GM23338 (cell line): ENCODE results near the gene CD2BP2. TPM values are rescaled to one million over a fixed set of nuclear protein-coding genes. Genes with fewer than 3 reads are reported as not detected.

Experiments used
- ATAC-seq: fragments of 200-7000 bp; cut with Tn5 transposase; 3 replicates; pipeline ENCODE4 v1.9.1; 2020
- DNase-seq: peaks from one replicate; pipeline ENCODE4 v3.0.0-alpha.2; 2015; ENCODE audit warnings: low spot score
- H2AFZ ChIP-seq: fragments of 200-600 bp; sonication (generic); 2 replicates; pipeline ENCODE4 v1.8.0; 2016; ENCODE audit warnings: antibody characterized with exemption, mild to moderate bottlenecking, moderate library complexity
- H3F3A ChIP-seq: fragments of 200-600 bp; sonication (generic); replicated peaks from 2 replicates; pipeline ENCODE4 v1.8.0; 2017; ENCODE audit warnings: antibody characterized with exemption, mixed run types, low read depth
- H3K27ac ChIP-seq: fragments of 200-600 bp; sonication (generic); 2 replicates; pipeline ENCODE4 v1.6.1; 2016; ENCODE audit warnings: low read depth
- H3K27me3 ChIP-seq: fragments of 200-600 bp; sonication (generic); 2 replicates; pipeline ENCODE4 v1.8.0; 2016; ENCODE audit warnings: mild to moderate bottlenecking, mixed run types, moderate library complexity; ENCODE audit not compliant: insufficient read depth
- H3K36me3 ChIP-seq: fragments of 200-600 bp; sonication (generic); 2 replicates; pipeline ENCODE4 v1.8.0; 2016; ENCODE audit warnings: mild to moderate bottlenecking; ENCODE audit not compliant: insufficient read depth
- H3K4me1 ChIP-seq: fragments of 200-600 bp; sonication (generic); 2 replicates; pipeline ENCODE4 v1.8.0; 2016; ENCODE audit warnings: mild to moderate bottlenecking, moderate library complexity; ENCODE audit not compliant: insufficient read depth
- H3K4me2 ChIP-seq: fragments of 200-600 bp; sonication (generic); 2 replicates; pipeline ENCODE4 v1.7.1; 2017; ENCODE audit warnings: mixed run types
- H3K4me3 ChIP-seq: fragments of 200-600 bp; sonication (generic); 2 replicates; pipeline ENCODE4 v1.6.1; 2016; ENCODE audit warnings: mixed run types
- H3K79me2 ChIP-seq: fragments of 200-600 bp; sonication (generic); replicated peaks from 2 replicates; pipeline ENCODE4 v1.8.0; 2017; ENCODE audit warnings: mild to moderate bottlenecking; ENCODE audit not compliant: insufficient read depth
- H3K9me2 ChIP-seq: fragments of 200-600 bp; sonication (generic); 2 replicates; pipeline ENCODE4 v1.8.0; 2017; ENCODE audit not compliant: insufficient read depth
- H4K20me1 ChIP-seq: fragments of 200-600 bp; sonication (generic); replicated peaks from 2 replicates; pipeline ENCODE4 v1.8.0; 2017; ENCODE audit warnings: mild to moderate bottlenecking; ENCODE audit not compliant: insufficient read depth
- H3K27ac Mint-ChIP-seq: 2 replicates; pipeline ENCODE4 v1.8.0; 2020; ENCODE audit warnings: inconsistent platforms, mild to moderate bottlenecking, moderate library complexity, mixed read lengths
- H3K27me3 Mint-ChIP-seq: 3 replicates; pipeline ENCODE4 v1.8.0; 2022; ENCODE audit warnings: low read depth, mild to moderate bottlenecking, moderate library complexity, mixed read lengths, inconsistent platforms; ENCODE audit not compliant: insufficient read depth, poor library complexity
- H3K36me3 Mint-ChIP-seq: 3 replicates; pipeline ENCODE4 v1.8.0; 2021; ENCODE audit warnings: low read depth, mild to moderate bottlenecking, inconsistent platforms, moderate library complexity, mixed read lengths
- H3K4me1 Mint-ChIP-seq: 3 replicates; pipeline ENCODE4 v1.8.0; 2020; ENCODE audit warnings: mild to moderate bottlenecking, inconsistent platforms, mixed read lengths
- H3K4me3 Mint-ChIP-seq: 3 replicates; pipeline ENCODE4 v1.8.0; 2021; ENCODE audit warnings: moderate library complexity, mild to moderate bottlenecking, inconsistent platforms, mixed read lengths
- H3K9me3 Mint-ChIP-seq: 3 replicates; pipeline ENCODE4 v1.8.0; 2020; ENCODE audit warnings: moderate library complexity, mild to moderate bottlenecking, inconsistent platforms, mixed read lengths
- CREB1 ChIP-seq: fragments of 250-450 bp; sonication (Bioruptor Pico); IDR thresholded peaks from 2 replicates; pipeline ENCODE4 v1.5.0; 2020; ENCODE audit warnings: low read depth, mild to moderate bottlenecking, moderate library complexity
- EZH2 ChIP-seq: fragments of 200-600 bp; sonication (generic); IDR thresholded peaks from one replicate; pipeline ENCODE4 v1.8.0; 2017; ENCODE audit warnings: antibody characterized with exemption, mild to moderate bottlenecking, low read depth; ENCODE audit not compliant: unreplicated experiment
- EZH2phosphoT487 ChIP-seq: fragments of 200-600 bp; sonication (generic); IDR thresholded peaks from one replicate; pipeline ENCODE4 v1.8.1; 2018; ENCODE audit warnings: antibody characterized with exemption; ENCODE audit not compliant: unreplicated experiment
- JUNB ChIP-seq: IDR thresholded peaks from one replicate; pipeline ENCODE4 v1.6.1; 2016; ENCODE audit warnings: antibody characterized with exemption; ENCODE audit not compliant: unreplicated experiment
- NANOG ChIP-seq: IDR thresholded peaks from 2 replicates; pipeline ENCODE4 v1.6.1; 2016; ENCODE audit warnings: antibody characterized with exemption, borderline replicate concordance
- POLR2AphosphoS5 ChIP-seq: IDR thresholded peaks from 2 replicates; pipeline ENCODE4 v1.6.1; 2016; ENCODE audit warnings: antibody characterized with exemption, low read depth
- ZNF114 ChIP-seq: fragments of 250-450 bp; sonication (Bioruptor Pico); IDR thresholded peaks from 2 replicates; pipeline ENCODE4 v1.5.0; 2020; ENCODE audit warnings: mild to moderate bottlenecking, moderate library complexity
- ZNF331 ChIP-seq: fragments of 250-450 bp; sonication (Bioruptor Pico); IDR thresholded peaks from 2 replicates; pipeline ENCODE4 v1.5.0; 2020; ENCODE audit warnings: low read depth, mild to moderate bottlenecking, moderate library complexity
- polyA plus RNA-seq: library from polyadenylated mRNA; unstranded; fragments of >200 nt; fragmentation: Nextera tagmentation; extraction: Ambion mirVana; gene quantifications from 2 replicates; pipeline ENCODE4 v1.2.1, GENCODE V29; 2016
- total RNA-seq: library from RNA; depleted of rRNA; stranded (reverse); fragments of >200 nt; shearing (Covaris generic); gene quantifications from 2 replicates; pipeline ENCODE4 v1.2.3, GENCODE V29; 2014
- TF ChIP-seq, protein P1 (sequence below), 2 experiments: fragments of 200-600 bp in 1 of 2; sonication (generic) in 1 of 2; conservative IDR thresholded peaks; 2 replicates each; pipeline versions ENCODE4 v1.5.1 to v1.6.1; 2016 to 2017; ENCODE audit warnings: antibody characterized with exemption in 2 of 2, low read depth in 2 of 2, mild to moderate bottlenecking in 2 of 2, moderate library complexity in 1 of 2
- TF ChIP-seq, protein P2 (sequence below): IDR thresholded peaks from 2 replicates; pipeline ENCODE4 v1.6.1; 2016; ENCODE audit warnings: antibody characterized with exemption
- TF ChIP-seq, protein P3 (sequence below): IDR thresholded peaks from one replicate; pipeline ENCODE4 v1.6.1; 2018; ENCODE audit warnings: antibody characterized with exemption; ENCODE audit not compliant: unreplicated experiment

Gene CD2BP2
- total and polyA plus RNA-seq, 2 experiments from 2014 or later = 23.1 to 38.7 TPM

DNA sequence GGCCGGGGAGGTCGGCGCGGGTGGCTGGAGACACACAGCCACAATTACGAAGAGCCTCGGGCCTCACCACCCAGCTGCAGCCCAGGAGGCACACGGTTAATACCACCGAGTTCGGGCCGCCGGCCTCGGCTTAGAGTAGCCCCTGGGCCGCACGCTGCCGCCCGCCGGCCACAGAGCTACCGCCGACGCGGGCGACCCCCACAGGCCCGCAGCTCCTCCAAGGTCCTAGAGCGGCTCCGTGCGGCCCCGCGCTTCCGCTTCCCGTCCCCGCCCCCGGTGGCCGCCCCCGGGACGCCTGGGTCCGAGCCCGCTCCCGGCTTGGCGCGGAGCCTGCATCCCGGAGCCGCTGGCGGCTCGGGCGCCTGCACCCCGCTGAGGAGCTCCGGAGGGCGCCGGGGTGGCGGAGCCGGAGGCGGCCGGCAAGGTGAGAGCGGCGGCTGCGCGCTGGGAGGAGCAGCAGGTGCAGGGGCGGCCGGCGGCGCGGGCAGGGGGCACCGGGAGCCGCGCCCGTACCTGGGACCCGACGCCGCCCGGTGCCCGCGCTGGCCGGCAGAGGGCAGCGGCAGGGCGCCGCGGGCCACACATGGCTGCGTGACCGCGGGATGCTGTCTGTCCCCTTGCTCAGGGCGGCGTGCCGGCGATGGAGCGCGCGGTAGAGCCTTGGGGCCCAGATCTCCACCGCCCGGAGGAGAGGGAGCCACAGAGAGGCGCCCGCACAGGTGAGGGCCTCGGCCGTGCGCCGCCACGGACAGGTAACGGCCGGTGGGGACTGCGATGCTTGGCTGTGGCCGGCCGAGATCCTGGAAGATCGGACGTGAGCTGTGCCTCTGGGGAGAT, 40.3 kb upstream of the CD2BP2 start, which contains the start of gene ZNF48:
Gene ZNF48 (plus strand): TSS at position 266 of the 837 bp plus-strand sequence. CDS start 375 bp downstream, at position 641.
- peak within 1 kb of the TSS; percentile 90 for H3K4me3 Mint-ChIP-seq
- Histone ChIP-seq H4K20me1 (peaks cover 15% of the 10 kb centered on the region; the same call in 1 of the 2 replicates), H3K36me3 (peaks cover 9% of the 10 kb centered on the region; the same call in 1 of the 2 replicates), H3K4me3 (peak within 1 kb of the TSS; percentile 96), H3K4me2 (peak within 1 kb of the TSS; percentile 94), H3K4me1 (peaks cover 33% of the 10 kb centered on the region), H3K27me3 (no peaks in the 10 kb centered on the region), H3K79me2 (peaks cover 20% of the 10 kb centered on the region), H3K9me2 (no peaks in the 10 kb centered on the region), H3K27ac (peak within 1 kb of the TSS; percentile 97), H3F3A (peaks cover 45% of the 10 kb centered on the region), H2AFZ (peak within 1 kb of the TSS; percentile 90)
- peak; percentile 73 for TF ChIP-seq CREB1 (CRISPR knock-in tag)
- TF ChIP-seq ZNF114 = no peak
- TF ChIP-seq, protein P1, sequence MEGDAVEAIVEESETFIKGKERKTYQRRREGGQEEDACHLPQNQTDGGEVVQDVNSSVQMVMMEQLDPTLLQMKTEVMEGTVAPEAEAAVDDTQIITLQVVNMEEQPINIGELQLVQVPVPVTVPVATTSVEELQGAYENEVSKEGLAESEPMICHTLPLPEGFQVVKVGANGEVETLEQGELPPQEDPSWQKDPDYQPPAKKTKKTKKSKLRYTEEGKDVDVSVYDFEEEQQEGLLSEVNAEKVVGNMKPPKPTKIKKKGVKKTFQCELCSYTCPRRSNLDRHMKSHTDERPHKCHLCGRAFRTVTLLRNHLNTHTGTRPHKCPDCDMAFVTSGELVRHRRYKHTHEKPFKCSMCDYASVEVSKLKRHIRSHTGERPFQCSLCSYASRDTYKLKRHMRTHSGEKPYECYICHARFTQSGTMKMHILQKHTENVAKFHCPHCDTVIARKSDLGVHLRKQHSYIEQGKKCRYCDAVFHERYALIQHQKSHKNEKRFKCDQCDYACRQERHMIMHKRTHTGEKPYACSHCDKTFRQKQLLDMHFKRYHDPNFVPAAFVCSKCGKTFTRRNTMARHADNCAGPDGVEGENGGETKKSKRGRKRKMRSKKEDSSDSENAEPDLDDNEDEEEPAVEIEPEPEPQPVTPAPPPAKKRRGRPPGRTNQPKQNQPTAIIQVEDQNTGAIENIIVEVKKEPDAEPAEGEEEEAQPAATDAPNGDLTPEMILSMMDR (conservative IDR thresholded peaks at IDR 0.05; ENCODE audit: low read depth in 2 of 2) = peak in 1 of 2 experiments; percentile 50; a peak in 3 of 4 replicates
- TF ChIP-seq, protein P2, sequence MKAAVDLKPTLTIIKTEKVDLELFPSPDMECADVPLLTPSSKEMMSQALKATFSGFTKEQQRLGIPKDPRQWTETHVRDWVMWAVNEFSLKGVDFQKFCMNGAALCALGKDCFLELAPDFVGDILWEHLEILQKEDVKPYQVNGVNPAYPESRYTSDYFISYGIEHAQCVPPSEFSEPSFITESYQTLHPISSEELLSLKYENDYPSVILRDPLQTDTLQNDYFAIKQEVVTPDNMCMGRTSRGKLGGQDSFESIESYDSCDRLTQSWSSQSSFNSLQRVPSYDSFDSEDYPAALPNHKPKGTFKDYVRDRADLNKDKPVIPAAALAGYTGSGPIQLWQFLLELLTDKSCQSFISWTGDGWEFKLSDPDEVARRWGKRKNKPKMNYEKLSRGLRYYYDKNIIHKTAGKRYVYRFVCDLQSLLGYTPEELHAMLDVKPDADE = peak; percentile 80
- TF ChIP-seq POLR2AphosphoS5 = peak; percentile 53; the same call in 1 of the 2 replicates
- no peak for TF ChIP-seq JUNB
- H3K27me3 Mint-ChIP-seq = peaks cover 12% of the 10 kb centered on the region
- H3K36me3 Mint-ChIP-seq = peaks cover 35% of the 10 kb centered on the region
- peaks cover 37% of the 10 kb centered on the region for H3K4me1 Mint-ChIP-seq
- ATAC-seq (peak; percentile 79), DNase-seq (peak; percentile 92)
- H3K9me3 Mint-ChIP-seq = no peaks in the 10 kb centered on the region
- H3K27ac Mint-ChIP-seq = peak within 1 kb of the TSS; percentile 94

DNA sequence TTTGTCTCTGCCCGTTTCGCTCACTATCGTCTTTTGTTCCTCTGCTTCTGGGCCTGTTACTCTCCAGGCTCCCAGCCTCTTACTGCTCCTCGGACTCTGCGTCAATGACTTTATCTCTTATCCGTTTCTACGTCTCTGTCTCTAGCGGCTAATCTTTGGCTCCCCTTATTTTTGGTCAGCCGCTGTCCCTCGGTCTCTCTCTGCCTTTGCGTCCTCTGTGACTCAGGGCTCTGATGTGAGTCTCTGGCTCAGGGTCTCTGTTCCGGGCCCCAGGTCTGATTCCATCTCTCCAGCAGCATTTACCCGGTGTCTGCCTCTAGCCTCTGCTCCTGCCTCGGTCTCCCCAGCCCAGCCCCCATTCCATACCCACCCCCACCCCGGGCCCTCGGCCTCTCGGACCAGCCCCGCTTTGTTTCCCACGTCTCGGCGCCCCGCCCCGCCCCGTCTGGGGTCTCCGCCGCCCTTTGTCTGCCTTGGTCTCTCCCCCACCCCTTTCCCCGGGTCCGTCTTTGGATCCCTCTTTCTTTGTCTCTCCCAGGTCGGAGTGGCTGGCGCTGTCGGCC, 39.6 kb upstream of the CD2BP2 start:
- Histone ChIP-seq H3K79me2 (peaks cover 20% of the 10 kb centered on the region), H3K36me3 (peaks cover 9% of the 10 kb centered on the region; the same call in 1 of the 2 replicates), H3K4me2 (peak overlapping the region; percentile 94), H3F3A (peaks cover 41% of the 10 kb centered on the region), H4K20me1 (peaks cover 15% of the 10 kb centered on the region; the same call in 1 of the 2 replicates), H3K27me3 (no peaks in the 10 kb centered on the region), H3K4me3 (peak overlapping the region; percentile 96), H3K4me1 (peaks cover 30% of the 10 kb centered on the region), H3K9me2 (no peaks in the 10 kb centered on the region), H3K27ac (peak overlapping the region; percentile 97), H2AFZ (peak overlapping the region; percentile 90)
- Mint-ChIP-seq H3K4me3 (peak overlapping the region; percentile 82), H3K36me3 (peaks cover 32% of the 10 kb centered on the region), H3K4me1 (peaks cover 33% of the 10 kb centered on the region), H3K27me3 (peaks cover 7% of the 10 kb centered on the region), H3K27ac (peak overlapping the region; percentile 94), H3K9me3 (no peaks in the 10 kb centered on the region)
- DNase-seq (peak; percentile 89), ATAC-seq (peak; percentile 58)
- TF ChIP-seq, protein P3, sequence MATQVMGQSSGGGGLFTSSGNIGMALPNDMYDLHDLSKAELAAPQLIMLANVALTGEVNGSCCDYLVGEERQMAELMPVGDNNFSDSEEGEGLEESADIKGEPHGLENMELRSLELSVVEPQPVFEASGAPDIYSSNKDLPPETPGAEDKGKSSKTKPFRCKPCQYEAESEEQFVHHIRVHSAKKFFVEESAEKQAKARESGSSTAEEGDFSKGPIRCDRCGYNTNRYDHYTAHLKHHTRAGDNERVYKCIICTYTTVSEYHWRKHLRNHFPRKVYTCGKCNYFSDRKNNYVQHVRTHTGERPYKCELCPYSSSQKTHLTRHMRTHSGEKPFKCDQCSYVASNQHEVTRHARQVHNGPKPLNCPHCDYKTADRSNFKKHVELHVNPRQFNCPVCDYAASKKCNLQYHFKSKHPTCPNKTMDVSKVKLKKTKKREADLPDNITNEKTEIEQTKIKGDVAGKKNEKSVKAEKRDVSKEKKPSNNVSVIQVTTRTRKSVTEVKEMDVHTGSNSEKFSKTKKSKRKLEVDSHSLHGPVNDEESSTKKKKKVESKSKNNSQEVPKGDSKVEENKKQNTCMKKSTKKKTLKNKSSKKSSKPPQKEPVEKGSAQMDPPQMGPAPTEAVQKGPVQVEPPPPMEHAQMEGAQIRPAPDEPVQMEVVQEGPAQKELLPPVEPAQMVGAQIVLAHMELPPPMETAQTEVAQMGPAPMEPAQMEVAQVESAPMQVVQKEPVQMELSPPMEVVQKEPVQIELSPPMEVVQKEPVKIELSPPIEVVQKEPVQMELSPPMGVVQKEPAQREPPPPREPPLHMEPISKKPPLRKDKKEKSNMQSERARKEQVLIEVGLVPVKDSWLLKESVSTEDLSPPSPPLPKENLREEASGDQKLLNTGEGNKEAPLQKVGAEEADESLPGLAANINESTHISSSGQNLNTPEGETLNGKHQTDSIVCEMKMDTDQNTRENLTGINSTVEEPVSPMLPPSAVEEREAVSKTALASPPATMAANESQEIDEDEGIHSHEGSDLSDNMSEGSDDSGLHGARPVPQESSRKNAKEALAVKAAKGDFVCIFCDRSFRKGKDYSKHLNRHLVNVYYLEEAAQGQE = no peak
- TF ChIP-seq NANOG (no peak), EZH2 (no peak), JUNB (no peak), CREB1 (CRISPR knock-in tag) (no peak), ZNF331 (no peak), ZNF114 (no peak), EZH2phosphoT487 (no peak), POLR2AphosphoS5 (no peak; the same call in 1 of the 2 replicates)
